ENCODE results near the gene DYNLRB2.

DNA sequence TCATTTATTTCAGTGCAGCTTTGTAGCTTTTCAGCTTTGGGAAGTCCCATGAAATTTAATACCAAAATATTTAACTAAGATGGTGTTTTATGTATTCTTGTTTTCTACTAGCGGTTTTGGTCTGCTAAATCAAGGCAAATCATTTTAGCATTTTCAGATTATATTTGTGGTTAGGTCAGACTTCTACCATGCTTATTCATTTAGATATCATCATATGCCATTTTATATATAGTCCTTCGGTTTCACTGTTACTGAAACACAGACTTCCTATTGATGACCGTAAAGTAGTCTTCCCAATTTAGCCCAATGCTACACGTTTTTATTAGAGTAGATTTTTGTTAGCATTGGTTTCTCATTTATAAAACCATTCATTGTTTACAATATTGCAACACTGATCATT lies 5.5 kb downstream of the DYNLRB2 start:
- no peak for TF ChIP-seq CTCF (IDR thresholded peaks at IDR 0.05)
- no peak for TF ChIP-seq POLR2A (IDR thresholded peaks at IDR 0.05)

Data from lower leg skin (tissue), 3 donors.